OCI-LY7 (cell line): ENCODE measurements around the gene KDM4B. TPM values are rescaled to one million over a fixed set of nuclear protein-coding genes. Genes with fewer than 3 reads are reported as not detected.

Experiments used
- BruUV-seq: library from RNA; stranded (reverse); fragments of 400-500 nt; replicated peaks from 2 replicates; lab custom pipeline; 2021; lab: Mats Ljungman, UMichigan
- CTCF ChIA-PET: fragments of 300-600 bp; sonication (Branson Sonifier 250); formaldehyde crosslinking; loops from one replicate; lab custom pipeline; 2022; ENCODE audit warnings: antibody characterized with exemption; ENCODE audit not compliant: unreplicated experiment; lab: Charles Lee
- POLR2A ChIA-PET: fragments of 300-600 bp; sonication (Branson Sonifier 250); formaldehyde crosslinking; loops from one replicate; lab custom pipeline; 2022; ENCODE audit warnings: antibody characterized with exemption; lab: Charles Lee
- DNase-seq: peaks from one replicate; pipeline ENCODE4 v3.0.0-alpha.2; 2015; ENCODE audit warnings: low spot score
- H2AFZ ChIP-seq: fragments of 200-600 bp; sonication (generic), shearing (Covaris generic); 2 replicates; pipeline ENCODE4 v1.6.1; 2014; ENCODE audit warnings: mild to moderate bottlenecking, antibody characterized with exemption, low read length, moderate library complexity
- H3K27ac ChIP-seq: fragments of 200-600 bp; sonication (generic); 2 replicates; pipeline ENCODE4 v1.5.1; 2014; ENCODE audit warnings: mixed run types, low read depth, mild to moderate bottlenecking, moderate library complexity, low read length, inconsistent platforms; ENCODE audit not compliant: poor library complexity, severe bottlenecking
- H3K36me3 ChIP-seq: fragments of 200-600 bp; sonication (generic); 2 replicates; pipeline ENCODE4 v1.6.1; 2014; ENCODE audit warnings: mild to moderate bottlenecking, antibody characterized with exemption, low read length, moderate library complexity, mixed read lengths; ENCODE audit not compliant: insufficient read depth
- H3K4me1 ChIP-seq: fragments of 200-600 bp; sonication (generic); 2 replicates; pipeline ENCODE4 v1.5.1; 2014; ENCODE audit warnings: mild to moderate bottlenecking, low read length; ENCODE audit not compliant: insufficient read depth, poor library complexity, severe bottlenecking
- H3K4me2 ChIP-seq: fragments of 200-600 bp; sonication (generic); 2 replicates; pipeline ENCODE4 v1.6.1; 2014; ENCODE audit warnings: mild to moderate bottlenecking, low read length
- H3K4me3 ChIP-seq: fragments of 200-600 bp; sonication (generic); 2 replicates; pipeline ENCODE4 v1.5.1; 2014; ENCODE audit warnings: mild to moderate bottlenecking, low read depth, low read length; ENCODE audit not compliant: poor library complexity, severe bottlenecking
- H3K79me2 ChIP-seq: fragments of 200-600 bp; sonication (generic); 2 replicates; pipeline ENCODE4 v1.6.1; 2016; ENCODE audit warnings: low read depth, mild to moderate bottlenecking, low read length, moderate library complexity, mixed read lengths; ENCODE audit not compliant: insufficient read depth
- H3K9me2 ChIP-seq: fragments of 200-600 bp; sonication (generic); 2 replicates; pipeline ENCODE4 v1.6.1; 2016; ENCODE audit warnings: mild to moderate bottlenecking, low read length, mixed read lengths; ENCODE audit not compliant: insufficient read depth
- H3K9me3 ChIP-seq: fragments of 200-600 bp; sonication (generic); 2 replicates; pipeline ENCODE4 v1.6.1; 2014; ENCODE audit warnings: mild to moderate bottlenecking, mixed run types, low read length, mixed read lengths
- H4K20me1 ChIP-seq: fragments of 200-600 bp; sonication (generic); 2 replicates; pipeline ENCODE4 v1.6.1; 2014; ENCODE audit warnings: mild to moderate bottlenecking, antibody characterized with exemption, low read length, moderate library complexity, mixed read lengths; ENCODE audit not compliant: insufficient read depth
- EZH2phosphoT487 ChIP-seq: fragments of 200-600 bp; sonication (generic); IDR thresholded peaks from 2 replicates; pipeline ENCODE4 v1.6.1; 2018; ENCODE audit warnings: low read depth, borderline replicate concordance, mild to moderate bottlenecking, mixed run types, antibody characterized with exemption, low read length, moderate library complexity, mixed read lengths
- intact Hi-C: fragments of 100-400 bp; cut with micrococcal nuclease; formaldehyde crosslinking; loops from one replicate; pipeline ENCODE4 v1.10.0; 2022; ENCODE audit not compliant: unreplicated experiment
- total RNA-seq, 2 experiments: library from RNA; depleted of rRNA in 1 of 2; stranded (reverse); fragments of >200 nt in 1 of 2; shearing (Covaris generic) in 1 of 2; gene quantifications; 2 replicates each; pipeline ENCODE4 v1.2.3, GENCODE V29; 2014 to 2022
- TF ChIP-seq, protein P1 (sequence below): fragments of 200-600 bp; sonication (generic); conservative IDR thresholded peaks from 2 replicates; pipeline ENCODE4 v1.5.1; 2014; ENCODE audit warnings: mild to moderate bottlenecking, antibody characterized with exemption, low read length, moderate library complexity, mixed read lengths

The KDM4B gene
- total RNA-seq, 2 experiments from 2014 or later: 24.3 to 44.2 TPM

DNA sequence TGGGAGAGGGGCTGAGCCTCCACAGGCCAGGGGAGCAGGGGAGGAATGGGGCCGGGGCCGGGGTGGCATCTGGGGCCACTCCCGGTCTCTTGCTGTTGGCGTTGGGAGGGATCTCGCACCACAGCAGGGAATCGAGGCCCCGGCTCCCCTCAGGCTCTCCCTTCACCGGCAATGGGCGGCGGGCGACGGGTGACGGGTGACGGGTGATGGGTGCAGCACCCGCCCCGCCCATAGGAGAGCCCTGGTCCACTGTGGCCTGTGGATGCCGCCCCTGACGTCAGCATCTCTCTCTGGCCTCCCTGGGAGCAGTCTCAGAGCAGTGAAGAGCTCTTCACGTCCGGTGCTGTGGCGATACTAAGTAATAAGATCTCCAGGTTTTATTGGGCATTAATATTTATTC lies 133.6 kb downstream of the KDM4B start:
- Histone ChIP-seq H3K9me2 (no peaks in the 10 kb centered on the region), H3K4me3 (no peak overlapping the region), H3K36me3 (peaks cover 19% of the 10 kb centered on the region), H2AFZ (no peak overlapping the region), H3K79me2 (no peaks in the 10 kb centered on the region), H3K4me1 (no peaks in the 10 kb centered on the region), H4K20me1 (no peaks in the 10 kb centered on the region), H3K4me2 (no peak overlapping the region), H3K27ac (no peak overlapping the region), H3K9me3 (peaks cover 15% of the 10 kb centered on the region)
- BruUV-seq: no TSS peak
- DNase-seq: no peak
- ChIA-PET POLR2A (no interaction called here), CTCF (no interaction called here)
- no peak for TF ChIP-seq EZH2phosphoT487
- TF ChIP-seq, protein P1, sequence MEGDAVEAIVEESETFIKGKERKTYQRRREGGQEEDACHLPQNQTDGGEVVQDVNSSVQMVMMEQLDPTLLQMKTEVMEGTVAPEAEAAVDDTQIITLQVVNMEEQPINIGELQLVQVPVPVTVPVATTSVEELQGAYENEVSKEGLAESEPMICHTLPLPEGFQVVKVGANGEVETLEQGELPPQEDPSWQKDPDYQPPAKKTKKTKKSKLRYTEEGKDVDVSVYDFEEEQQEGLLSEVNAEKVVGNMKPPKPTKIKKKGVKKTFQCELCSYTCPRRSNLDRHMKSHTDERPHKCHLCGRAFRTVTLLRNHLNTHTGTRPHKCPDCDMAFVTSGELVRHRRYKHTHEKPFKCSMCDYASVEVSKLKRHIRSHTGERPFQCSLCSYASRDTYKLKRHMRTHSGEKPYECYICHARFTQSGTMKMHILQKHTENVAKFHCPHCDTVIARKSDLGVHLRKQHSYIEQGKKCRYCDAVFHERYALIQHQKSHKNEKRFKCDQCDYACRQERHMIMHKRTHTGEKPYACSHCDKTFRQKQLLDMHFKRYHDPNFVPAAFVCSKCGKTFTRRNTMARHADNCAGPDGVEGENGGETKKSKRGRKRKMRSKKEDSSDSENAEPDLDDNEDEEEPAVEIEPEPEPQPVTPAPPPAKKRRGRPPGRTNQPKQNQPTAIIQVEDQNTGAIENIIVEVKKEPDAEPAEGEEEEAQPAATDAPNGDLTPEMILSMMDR: no peak
- intact Hi-C loops: no loop called here

DNA sequence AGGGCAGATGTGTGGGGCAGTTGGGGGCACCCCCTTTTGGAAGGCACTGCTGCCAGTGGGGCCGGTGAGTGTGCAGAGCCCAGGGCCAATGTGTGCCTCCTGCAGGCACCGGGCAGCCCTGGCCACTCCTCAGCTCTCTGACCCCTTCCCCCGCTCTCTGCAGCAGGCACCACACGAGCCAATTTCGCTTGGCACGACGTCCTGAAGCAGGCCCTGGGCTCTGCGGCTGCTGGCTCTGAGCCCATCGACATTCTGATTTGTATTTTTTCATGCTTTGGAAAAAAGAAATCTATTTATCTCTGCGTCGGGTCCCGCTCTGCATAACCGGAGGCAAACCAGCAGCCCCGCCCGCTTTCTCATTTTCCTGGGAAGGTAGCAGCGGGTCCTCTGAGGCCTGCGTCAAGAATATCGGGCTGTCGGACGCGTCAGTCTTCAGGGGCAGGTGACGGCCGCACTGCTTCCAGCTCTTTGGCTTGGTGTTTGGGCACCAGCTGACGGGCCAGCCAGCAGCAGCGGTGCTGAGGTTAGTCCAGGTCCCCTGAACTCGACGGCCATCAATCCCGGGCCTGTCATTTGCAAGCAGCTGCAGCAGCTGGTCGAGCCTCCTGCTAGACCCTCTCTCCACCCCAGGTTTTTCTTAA lies 134.3 kb downstream of the KDM4B start:
- Histone ChIP-seq H3K9me3 (peaks cover 15% of the 10 kb centered on the region), H3K9me2 (no peaks in the 10 kb centered on the region), H3K79me2 (no peaks in the 10 kb centered on the region), H3K27ac (no peak overlapping the region), H3K4me3 (no peak overlapping the region), H3K36me3 (peaks cover 16% of the 10 kb centered on the region), H2AFZ (no peak overlapping the region), H4K20me1 (no peaks in the 10 kb centered on the region), H3K4me1 (no peaks in the 10 kb centered on the region), H3K4me2 (no peak overlapping the region)
- BruUV-seq: no TSS peak
- DNase-seq: no peak
- POLR2A ChIA-PET: no interaction called here
- CTCF ChIA-PET: no interaction called here
- intact Hi-C loops: no loop called here
- TF ChIP-seq, protein P1: no peak
- no peak for TF ChIP-seq EZH2phosphoT487

DNA sequence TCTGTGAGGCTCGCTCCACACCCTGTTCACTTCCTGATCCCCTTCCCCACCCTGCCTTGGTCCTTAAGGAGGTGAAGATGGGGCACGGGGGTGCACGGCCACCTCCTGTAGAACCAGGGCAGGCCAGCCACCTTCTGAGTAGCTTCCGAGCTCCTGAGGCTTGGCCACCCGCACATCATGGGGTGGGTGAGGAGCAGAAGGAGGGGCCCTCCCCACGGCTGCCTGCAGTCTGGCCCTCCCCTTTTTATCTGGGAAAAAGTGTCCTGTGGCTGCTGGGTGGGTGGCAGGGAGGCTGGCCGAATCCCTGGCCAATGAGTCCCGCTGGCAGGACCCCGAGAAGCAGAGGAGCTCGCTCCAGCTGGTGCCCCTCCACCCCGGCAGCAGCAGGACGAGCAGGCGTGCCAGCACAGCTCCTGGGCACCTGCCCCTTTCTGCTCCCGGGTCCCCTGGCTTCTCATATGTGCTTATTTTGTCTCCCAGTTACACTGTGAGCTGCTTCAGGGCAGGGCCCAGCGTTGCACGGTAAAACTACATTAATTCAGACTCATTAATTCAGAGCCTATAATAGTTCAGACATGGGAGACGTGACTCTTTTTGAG lies 135.0 kb downstream of the KDM4B start:
- POLR2A ChIA-PET: interaction anchor here (0.7 kb wide), 1 partner anchor 51 kb away, joined by 5 read pairs; no protein-coding TSS in a partner anchor
- no TSS peak for BruUV-seq
- H3K4me2 ChIP-seq: no peak overlapping the region
- H3K9me2 ChIP-seq: no peaks in the 10 kb centered on the region
- H3K4me3 ChIP-seq: no peak overlapping the region
- TF ChIP-seq EZH2phosphoT487: no peak
- TF ChIP-seq, protein P1: no peak
- CTCF ChIA-PET: no interaction called here
- no peaks in the 10 kb centered on the region for H3K79me2 ChIP-seq
- no peaks in the 10 kb centered on the region for H3K4me1 ChIP-seq
- intact Hi-C loops: no loop called here
- H2AFZ ChIP-seq: no peak overlapping the region
- no peaks in the 10 kb centered on the region for H4K20me1 ChIP-seq
- no peak for DNase-seq
- H3K27ac ChIP-seq: no peak overlapping the region
- H3K36me3 ChIP-seq: peaks cover 9% of the 10 kb centered on the region
- H3K9me3 ChIP-seq: peaks cover 12% of the 10 kb centered on the region
